Brain microvascular endothelial cell (primary cell): ENCODE measurements around the gene TRABD2B.
"Not testable (repeated sequence)": the region's sequence is repeated elsewhere in the genome, so short reads cannot be mapped to it uniquely, and the experiment has no call there.

Experiments used
- DNase-seq: peaks from one replicate; pipeline ENCODE4 v3.0.0-alpha.2; 2020
- H3K27ac ChIP-seq: fragments of 250-450 bp; sonication (Bioruptor Pico); 2 replicates; pipeline ENCODE4 v1.5.1; 2020; ENCODE audit warnings: mild to moderate bottlenecking, moderate library complexity
- H3K27me3 ChIP-seq: fragments of 250-450 bp; sonication (Bioruptor Pico); replicated peaks from 2 replicates; pipeline ENCODE4 v1.5.1; 2020; ENCODE audit warnings: mild to moderate bottlenecking
- H3K36me3 ChIP-seq: fragments of 250-450 bp; sonication (Bioruptor Pico); replicated peaks from 2 replicates; pipeline ENCODE4 v1.5.1; 2020; ENCODE audit warnings: mild to moderate bottlenecking
- H3K4me3 ChIP-seq: 2 replicates; pipeline ENCODE4 v1.5.1; 2011; ENCODE audit warnings: low read depth, mild to moderate bottlenecking, control low read depth, low read length, moderate library complexity
- CTCF ChIP-seq: IDR thresholded peaks from 2 replicates; pipeline ENCODE4 v1.5.1; 2011; ENCODE audit warnings: low read depth, mild to moderate bottlenecking, moderate library complexity, low read length, control low read depth, inconsistent platforms; ENCODE audit errors: missing control alignments
- in situ Hi-C: cut with HindIII; loops from 2 replicates; pipeline ENCODE4 v1.10.0; 2017; ENCODE audit warnings: low sequenced_read_pairs, low pct_ligation_motif_present

Gene TRABD2B

GRCh38 chr1:47962750-47963492, 34.3 kb downstream of the TRABD2B start:
- no peak for TF ChIP-seq CTCF
- no peak overlapping the region for H3K4me3 ChIP-seq
- no peaks in the 10 kb centered on the region for H3K36me3 ChIP-seq
- no peak for DNase-seq
- in situ Hi-C loops, result no loop called here
- H3K27me3 ChIP-seq, result no peaks in the 10 kb centered on the region
- no peak overlapping the region for H3K27ac ChIP-seq

GRCh38 chr1:47961835-47962234, 35.4 kb downstream of the TRABD2B start:
- H3K27me3 ChIP-seq, H3K36me3 ChIP-seq, DNase-seq, H3K4me3 ChIP-seq, H3K27ac ChIP-seq, in situ Hi-C loops: not testable (repeated sequence)

GRCh38 chr1:47956491-47956890, 40.7 kb downstream of the TRABD2B start:
- in situ Hi-C loops, H3K27me3 ChIP-seq, DNase-seq: not testable (repeated sequence)

DNA sequence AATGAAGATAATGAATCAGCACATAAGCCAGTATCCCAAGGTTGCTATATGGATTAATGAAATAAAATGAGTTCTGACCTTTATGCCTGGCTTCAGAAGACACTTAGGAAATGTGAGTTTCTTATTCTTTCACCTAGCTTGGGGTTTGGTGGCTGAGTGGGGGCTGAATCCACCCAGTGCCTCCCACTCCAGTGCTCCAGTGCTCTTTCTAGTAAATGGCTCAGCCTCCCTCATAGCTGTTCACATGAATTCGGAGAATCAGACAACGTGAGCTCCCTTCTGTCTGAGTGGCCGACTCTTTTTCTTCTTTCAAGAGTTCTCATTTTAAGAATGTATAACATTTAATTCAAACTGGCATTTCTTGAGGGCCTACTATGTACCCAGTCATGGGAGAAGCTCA, 43.5 kb downstream of the TRABD2B start:
- no peaks in the 10 kb centered on the region for H3K27me3 ChIP-seq
- no peaks in the 10 kb centered on the region for H3K36me3 ChIP-seq
- in situ Hi-C loops, result no loop called here
- no peak for TF ChIP-seq CTCF
- no peak overlapping the region for H3K27ac ChIP-seq
- no peak overlapping the region for H3K4me3 ChIP-seq
- DNase-seq, result no peak

More at GRCh38 chr1:47956491-47956890, 40.7 kb downstream of the TRABD2B start:
- not testable (repeated sequence) for H3K27ac ChIP-seq, H3K4me3 ChIP-seq, H3K36me3 ChIP-seq

GRCh38 chr1:47951545-47952235, 45.5 kb downstream of the TRABD2B start:
- Histone ChIP-seq H3K27me3 (no peaks in the 10 kb centered on the region), H3K27ac (no peak overlapping the region), H3K36me3 (no peaks in the 10 kb centered on the region), H3K4me3 (no peak overlapping the region)
- in situ Hi-C loops, result no loop called here
- DNase-seq, result no peak
- TF ChIP-seq CTCF, result peak; percentile 7

DNA sequence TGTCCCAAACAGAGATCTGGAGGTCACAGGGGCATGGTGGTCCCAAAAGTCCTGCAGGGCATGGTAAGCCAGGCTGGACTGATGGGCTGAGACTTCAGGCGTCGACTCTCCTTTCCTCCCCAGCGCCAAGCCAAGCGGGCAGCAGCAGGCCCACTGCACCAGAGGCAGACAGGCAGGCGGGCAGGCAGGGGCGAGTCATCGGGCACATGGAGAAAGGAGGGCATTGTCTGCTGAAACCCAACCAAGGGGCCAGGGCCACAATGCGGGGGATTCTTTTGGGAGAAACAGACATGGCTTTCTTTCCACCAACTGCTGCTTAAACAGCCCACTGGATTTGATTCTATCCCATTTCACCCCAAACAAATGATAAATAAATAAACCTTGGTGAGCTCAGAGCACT, 46.2 kb downstream of the TRABD2B start:
- no peak for DNase-seq
- in situ Hi-C loops, result no loop called here
- Histone ChIP-seq H3K4me3 (no peak overlapping the region), H3K36me3 (no peaks in the 10 kb centered on the region), H3K27me3 (no peaks in the 10 kb centered on the region), H3K27ac (no peak overlapping the region)
- TF ChIP-seq CTCF, result no peak
